ENCODE data around the gene RUFY1. TPM values are rescaled to one million over a fixed set of nuclear protein-coding genes. Genes with fewer than 3 reads are reported as not detected.
"Not testable (repeated sequence)": the region's sequence is repeated elsewhere in the genome, so short reads cannot be mapped to it uniquely, and the experiment has no call there.

RUFY1 gene
- total RNA-seq, 1 experiment from 2014 or later, result 34.0 TPM

DNA sequence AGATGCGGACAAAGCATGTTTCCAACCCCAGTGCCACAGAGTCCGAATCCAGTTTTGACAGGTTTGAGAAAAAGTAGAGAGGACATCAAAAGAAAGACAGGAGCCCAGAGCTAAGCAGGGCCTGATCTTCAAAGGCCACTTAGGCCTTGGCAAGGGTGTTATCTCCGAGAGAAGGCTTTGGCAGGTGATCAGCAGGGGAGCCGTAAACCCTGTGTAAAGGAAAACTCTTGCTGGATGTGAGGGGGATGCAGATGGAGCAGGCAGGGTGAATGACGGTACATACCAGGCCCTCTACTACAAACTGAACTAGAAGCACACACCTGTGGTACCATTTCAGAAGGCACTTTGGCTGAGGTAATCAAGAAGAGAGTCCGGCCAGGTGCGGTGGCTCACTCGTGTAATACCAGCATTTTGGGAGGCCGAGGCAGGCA lies 74.5 kb downstream of the RUFY1 start (continued):
- TF ChIP-seq, protein P1, sequence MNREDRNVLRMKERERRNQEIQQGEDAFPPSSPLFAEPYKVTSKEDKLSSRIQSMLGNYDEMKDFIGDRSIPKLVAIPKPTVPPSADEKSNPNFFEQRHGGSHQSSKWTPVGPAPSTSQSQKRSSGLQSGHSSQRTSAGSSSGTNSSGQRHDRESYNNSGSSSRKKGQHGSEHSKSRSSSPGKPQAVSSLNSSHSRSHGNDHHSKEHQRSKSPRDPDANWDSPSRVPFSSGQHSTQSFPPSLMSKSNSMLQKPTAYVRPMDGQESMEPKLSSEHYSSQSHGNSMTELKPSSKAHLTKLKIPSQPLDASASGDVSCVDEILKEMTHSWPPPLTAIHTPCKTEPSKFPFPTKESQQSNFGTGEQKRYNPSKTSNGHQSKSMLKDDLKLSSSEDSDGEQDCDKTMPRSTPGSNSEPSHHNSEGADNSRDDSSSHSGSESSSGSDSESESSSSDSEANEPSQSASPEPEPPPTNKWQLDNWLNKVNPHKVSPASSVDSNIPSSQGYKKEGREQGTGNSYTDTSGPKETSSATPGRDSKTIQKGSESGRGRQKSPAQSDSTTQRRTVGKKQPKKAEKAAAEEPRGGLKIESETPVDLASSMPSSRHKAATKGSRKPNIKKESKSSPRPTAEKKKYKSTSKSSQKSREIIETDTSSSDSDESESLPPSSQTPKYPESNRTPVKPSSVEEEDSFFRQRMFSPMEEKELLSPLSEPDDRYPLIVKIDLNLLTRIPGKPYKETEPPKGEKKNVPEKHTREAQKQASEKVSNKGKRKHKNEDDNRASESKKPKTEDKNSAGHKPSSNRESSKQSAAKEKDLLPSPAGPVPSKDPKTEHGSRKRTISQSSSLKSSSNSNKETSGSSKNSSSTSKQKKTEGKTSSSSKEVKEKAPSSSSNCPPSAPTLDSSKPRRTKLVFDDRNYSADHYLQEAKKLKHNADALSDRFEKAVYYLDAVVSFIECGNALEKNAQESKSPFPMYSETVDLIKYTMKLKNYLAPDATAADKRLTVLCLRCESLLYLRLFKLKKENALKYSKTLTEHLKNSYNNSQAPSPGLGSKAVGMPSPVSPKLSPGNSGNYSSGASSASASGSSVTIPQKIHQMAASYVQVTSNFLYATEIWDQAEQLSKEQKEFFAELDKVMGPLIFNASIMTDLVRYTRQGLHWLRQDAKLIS (CRISPR knock-in tag; IDR thresholded peaks at IDR 0.05; ENCODE audit: borderline replicate concordance), result no peak
- TF ChIP-seq ZNF317 (CRISPR knock-in tag; IDR thresholded peaks at IDR 0.05; ENCODE audit: borderline replicate concordance, low read depth), result no peak
- no peak for TF ChIP-seq JAZF1 (CRISPR knock-in tag; IDR thresholded peaks at IDR 0.05)
- no peak for TF ChIP-seq ESRRA (CRISPR knock-in tag; IDR thresholded peaks at IDR 0.05; ENCODE audit: borderline replicate concordance)
- TF ChIP-seq JUN (CRISPR knock-in tag; IDR thresholded peaks at IDR 0.05), result no peak
- TF ChIP-seq, protein P2, sequence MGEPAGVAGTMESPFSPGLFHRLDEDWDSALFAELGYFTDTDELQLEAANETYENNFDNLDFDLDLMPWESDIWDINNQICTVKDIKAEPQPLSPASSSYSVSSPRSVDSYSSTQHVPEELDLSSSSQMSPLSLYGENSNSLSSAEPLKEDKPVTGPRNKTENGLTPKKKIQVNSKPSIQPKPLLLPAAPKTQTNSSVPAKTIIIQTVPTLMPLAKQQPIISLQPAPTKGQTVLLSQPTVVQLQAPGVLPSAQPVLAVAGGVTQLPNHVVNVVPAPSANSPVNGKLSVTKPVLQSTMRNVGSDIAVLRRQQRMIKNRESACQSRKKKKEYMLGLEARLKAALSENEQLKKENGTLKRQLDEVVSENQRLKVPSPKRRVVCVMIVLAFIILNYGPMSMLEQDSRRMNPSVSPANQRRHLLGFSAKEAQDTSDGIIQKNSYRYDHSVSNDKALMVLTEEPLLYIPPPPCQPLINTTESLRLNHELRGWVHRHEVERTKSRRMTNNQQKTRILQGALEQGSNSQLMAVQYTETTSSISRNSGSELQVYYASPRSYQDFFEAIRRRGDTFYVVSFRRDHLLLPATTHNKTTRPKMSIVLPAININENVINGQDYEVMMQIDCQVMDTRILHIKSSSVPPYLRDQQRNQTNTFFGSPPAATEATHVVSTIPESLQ (CRISPR knock-in tag; IDR thresholded peaks at IDR 0.05), result no peak
- no peak for TF ChIP-seq GRHL2 (CRISPR knock-in tag; IDR thresholded peaks at IDR 0.05; ENCODE audit: insufficient replicate concordance, severe bottlenecking)
- TF ChIP-seq NR2C2 (CRISPR knock-in tag; IDR thresholded peaks at IDR 0.05), result no peak
- no peak for TF ChIP-seq ZNF138 (CRISPR knock-in tag; conservative IDR thresholded peaks at IDR 0.05)
- TF ChIP-seq EMX1 (CRISPR knock-in tag; IDR thresholded peaks at IDR 0.05), result no peak

DNA sequence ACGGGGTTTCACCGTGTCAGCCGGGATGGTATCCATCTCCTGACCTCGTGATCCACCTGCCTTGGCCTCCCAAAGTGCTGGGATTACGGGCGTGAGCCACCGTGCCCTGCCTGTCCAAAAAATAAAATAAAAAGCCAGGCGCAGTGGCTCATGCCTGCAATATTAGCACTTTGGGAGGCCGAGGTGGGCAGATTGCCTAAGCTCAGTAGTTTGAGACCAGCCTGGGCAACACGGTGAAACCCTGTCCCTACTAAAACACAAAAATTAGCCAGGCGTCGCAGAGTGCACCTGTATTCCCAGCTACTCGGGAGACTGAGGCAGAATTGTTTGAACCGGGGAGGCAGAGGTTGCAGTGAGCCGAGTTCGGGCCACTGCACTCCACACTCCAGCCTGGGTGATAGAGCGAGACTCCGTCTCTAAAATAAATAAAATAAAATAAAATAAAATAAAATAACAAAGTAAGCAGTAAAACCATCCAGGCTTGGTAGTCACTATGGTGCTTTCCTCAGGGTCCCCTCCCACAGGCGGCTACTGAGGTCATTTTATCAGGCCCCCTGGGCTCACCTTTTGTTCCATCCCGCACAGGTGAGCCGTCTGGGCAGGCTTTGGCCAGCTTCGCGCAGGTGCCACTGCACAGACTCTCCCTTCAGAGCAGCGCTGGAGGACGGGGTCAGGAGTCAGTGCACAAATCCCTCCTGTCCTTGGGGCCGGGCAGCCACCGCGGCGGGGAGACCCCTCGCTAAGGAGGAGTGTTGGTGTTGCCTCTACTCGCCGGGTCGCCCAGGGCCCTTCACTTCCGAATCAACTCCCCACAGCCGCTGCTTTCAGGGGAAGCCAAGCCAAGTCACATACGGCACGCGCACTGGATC lies 83.4 kb downstream of the RUFY1 start:
- CTCF ChIA-PET, result interaction anchor here (0.7 to 1.0 kb wide), 4 partner anchors 14 to 99 kb away, joined by 3 to 4 read pairs (median 4); partner anchors contain the start of gene MAML1
- H3K27ac Mint-ChIP-seq; H3K4me1 Mint-ChIP-seq; DNase-seq (ENCODE audit: low spot score); H3K36me3 Mint-ChIP-seq; H3K27me3 Mint-ChIP-seq (ENCODE audit: low read depth); H3K9me3 Mint-ChIP-seq: not testable (repeated sequence)
- TF ChIP-seq HMGA2 (CRISPR knock-in tag; IDR thresholded peaks at IDR 0.05), result peak; percentile 64; the same call in 1 of the 2 replicates
- POLR2A ChIA-PET, result interaction anchor here (2.6 kb wide), 1 partner anchor 10 kb away, joined by 10 read pairs; the partner anchor contains the start of gene HNRNPH1
- H3K4me3 Mint-ChIP-seq, result peak overlapping the region; percentile 51
- ATAC-seq, result peak; percentile 58

DNA sequence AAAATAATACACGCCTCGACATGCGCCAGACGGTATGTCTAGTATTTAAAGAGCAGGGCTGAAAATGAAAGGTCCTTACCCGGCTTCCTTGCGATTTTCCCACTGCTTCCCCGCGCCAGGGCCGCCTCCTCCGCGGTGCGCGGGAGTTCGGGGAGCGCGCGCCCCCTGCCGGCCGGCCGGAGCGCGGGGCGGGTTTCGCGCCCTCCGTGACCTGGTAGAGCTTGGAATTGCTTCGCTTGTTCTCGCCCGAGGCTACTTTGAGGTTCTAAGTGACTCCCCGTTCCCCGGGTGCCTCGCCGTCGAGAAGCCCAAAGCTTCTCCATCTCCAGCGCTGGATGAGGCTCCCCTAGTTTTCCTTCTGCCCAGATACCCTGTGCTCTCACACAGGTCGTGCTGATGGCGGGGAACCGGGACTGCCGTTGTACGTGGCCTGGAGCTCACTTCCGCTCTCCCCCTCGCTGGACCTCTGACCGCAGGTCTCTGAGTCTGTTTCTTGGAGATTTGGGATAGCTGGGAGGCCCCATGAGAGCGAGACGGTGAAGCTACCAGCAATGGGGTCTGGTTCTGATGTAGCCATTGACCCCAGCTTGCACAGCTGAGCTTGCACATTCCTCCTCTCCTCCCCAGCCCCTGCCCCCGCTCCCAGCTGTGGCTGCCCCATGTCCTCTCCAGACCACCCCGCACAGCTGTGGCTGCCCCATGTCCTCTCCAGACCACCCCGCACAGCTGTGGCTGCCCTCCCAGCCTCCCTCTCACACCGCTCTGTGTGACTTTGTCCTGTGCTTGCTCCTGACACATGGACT lies 84.2 kb downstream of the RUFY1 start:
- POLR2A ChIA-PET; H3K27ac Mint-ChIP-seq; H3K9me3 Mint-ChIP-seq; H3K4me1 Mint-ChIP-seq; DNase-seq (ENCODE audit: low spot score); H3K4me3 Mint-ChIP-seq; CTCF ChIA-PET; H3K36me3 Mint-ChIP-seq; H3K27me3 Mint-ChIP-seq (ENCODE audit: low read depth): not testable (repeated sequence)
- ATAC-seq, result peak; percentile 88

DNA sequence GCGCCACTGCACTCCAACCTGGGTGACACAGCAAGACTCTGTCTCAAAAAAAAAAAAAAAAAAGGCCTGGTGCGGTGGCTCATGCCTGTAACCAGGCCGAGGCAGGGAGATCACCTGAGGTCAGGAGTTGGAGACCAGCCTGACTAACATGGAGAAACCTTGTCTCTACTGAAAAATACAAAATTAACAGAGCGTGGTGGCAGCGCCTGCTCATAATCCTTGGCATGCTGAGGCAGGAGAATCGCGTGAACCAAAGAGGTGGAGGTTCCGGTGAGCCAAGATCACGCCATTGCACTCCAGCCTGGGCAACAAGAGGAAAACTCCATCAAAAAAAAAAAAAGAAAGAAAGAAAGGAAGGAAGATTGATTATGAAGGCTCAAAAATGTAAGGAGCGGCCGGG lies 88.9 kb downstream of the RUFY1 start:
- ATAC-seq; H3K27ac Mint-ChIP-seq; H3K27me3 Mint-ChIP-seq (ENCODE audit: low read depth); DNase-seq (ENCODE audit: low spot score); POLR2A ChIA-PET; H3K9me3 Mint-ChIP-seq; H3K36me3 Mint-ChIP-seq; H3K4me3 Mint-ChIP-seq; H3K4me1 Mint-ChIP-seq: not testable (repeated sequence)
- CTCF ChIA-PET, result interaction anchor here (0.7 to 2.2 kb wide), 2 partner anchors 29 to 100 kb away, joined by 3 to 9 read pairs; no protein-coding TSS in a partner anchor

DNA sequence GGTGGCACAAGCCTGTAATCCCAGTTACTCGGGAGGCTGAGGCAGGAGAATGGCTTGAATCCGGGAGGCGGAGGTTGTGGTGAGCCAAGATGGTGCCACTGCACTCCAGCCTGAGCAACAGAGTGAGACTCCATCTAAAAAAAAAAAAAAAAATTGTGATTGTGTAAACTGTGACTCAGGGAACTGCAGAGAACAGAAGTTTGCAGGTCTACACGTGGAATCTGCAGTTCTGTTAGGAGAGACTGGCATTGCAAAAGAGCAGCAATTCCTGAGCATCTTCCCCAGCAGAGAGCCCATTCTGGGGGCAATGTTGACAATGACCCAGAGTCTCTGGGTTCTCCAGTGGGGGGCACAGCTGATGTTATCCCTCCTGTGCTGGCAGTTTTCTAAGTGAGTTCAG lies 91.4 kb downstream of the RUFY1 start:
- H3K27me3 Mint-ChIP-seq (ENCODE audit: low read depth); POLR2A ChIA-PET; H3K36me3 Mint-ChIP-seq; H3K4me3 Mint-ChIP-seq; H3K27ac Mint-ChIP-seq; CTCF ChIA-PET; ATAC-seq; DNase-seq (ENCODE audit: low spot score); H3K9me3 Mint-ChIP-seq; H3K4me1 Mint-ChIP-seq: not testable (repeated sequence)

DNA sequence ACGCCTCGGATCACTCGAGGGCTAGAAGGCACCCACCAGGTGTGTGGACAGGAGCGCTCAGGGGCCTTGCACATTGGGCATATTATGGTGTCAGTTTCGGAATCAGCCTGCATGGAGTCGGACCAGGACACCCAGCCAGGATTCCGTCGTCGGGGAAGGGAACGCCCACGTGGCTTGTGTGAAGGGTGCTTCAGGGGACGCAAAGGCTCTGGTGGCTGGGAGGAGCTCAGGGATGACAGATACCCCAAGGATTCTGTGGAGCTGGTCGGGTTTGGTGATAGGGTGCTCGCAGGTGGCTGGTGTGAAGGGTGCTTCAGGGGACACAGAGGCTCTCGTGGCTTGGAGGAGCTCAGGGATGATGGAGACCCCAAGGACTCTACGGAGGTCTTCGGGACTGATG lies 92.3 kb downstream of the RUFY1 start:
- DNase-seq (ENCODE audit: low spot score); H3K27ac Mint-ChIP-seq; H3K4me3 Mint-ChIP-seq; H3K9me3 Mint-ChIP-seq; H3K36me3 Mint-ChIP-seq; ATAC-seq; POLR2A ChIA-PET; CTCF ChIA-PET; H3K4me1 Mint-ChIP-seq; H3K27me3 Mint-ChIP-seq (ENCODE audit: low read depth): not testable (repeated sequence)

DNA sequence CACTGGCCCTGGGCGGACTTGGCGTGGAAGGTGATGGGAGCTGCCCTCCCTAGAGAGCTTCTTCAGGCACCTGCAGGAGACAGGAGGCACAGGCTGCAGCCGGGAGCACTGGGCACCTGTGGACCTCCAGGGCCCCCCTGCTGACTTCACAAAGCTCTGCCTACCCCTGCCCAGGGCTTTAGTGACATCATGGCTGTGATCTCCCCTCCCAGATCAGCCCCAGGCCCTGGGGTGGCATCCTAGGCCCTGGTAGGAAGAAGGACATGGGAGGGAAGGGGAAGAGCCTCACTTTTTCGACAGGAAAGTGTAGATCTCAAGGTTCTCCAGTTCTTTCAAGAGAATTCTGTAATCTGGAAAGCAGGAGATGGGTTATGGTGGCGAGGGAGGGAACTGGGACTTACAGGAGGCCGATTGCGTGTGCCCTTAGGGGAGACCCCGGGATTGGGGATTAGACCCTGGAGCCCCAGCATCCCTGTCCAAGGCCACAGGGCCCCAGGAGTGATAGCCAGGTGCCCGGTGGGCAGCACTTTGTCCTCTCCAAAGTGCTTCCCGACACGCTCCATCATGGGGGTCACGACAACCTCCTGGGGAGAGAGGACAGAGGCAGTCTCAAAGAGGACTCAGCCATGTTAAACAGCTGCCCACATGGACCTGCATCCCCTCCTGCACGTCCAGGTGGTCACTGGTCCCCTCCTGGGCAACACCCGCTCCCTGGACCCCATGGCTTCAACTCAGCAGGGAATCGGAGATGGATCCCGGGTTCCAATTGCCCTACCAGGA lies 93.0 kb downstream of the RUFY1 start:
- ATAC-seq; H3K27me3 Mint-ChIP-seq (ENCODE audit: low read depth); H3K27ac Mint-ChIP-seq; POLR2A ChIA-PET; DNase-seq (ENCODE audit: low spot score); H3K4me3 Mint-ChIP-seq; H3K4me1 Mint-ChIP-seq; H3K9me3 Mint-ChIP-seq; CTCF ChIA-PET; H3K36me3 Mint-ChIP-seq: not testable (repeated sequence)
